GM12874 (cell line): ENCODE measurements around the gene MRPL24.

Source experiments
- TF ChIP-seq, protein P1 (sequence below): IDR thresholded peaks from 2 replicates; pipeline ENCODE4 v1.5.1; 2011; ENCODE audit warnings: low read depth, mild to moderate bottlenecking, control low read depth, low read length, moderate library complexity; ENCODE audit not compliant: insufficient read depth

The MRPL24 gene

DNA sequence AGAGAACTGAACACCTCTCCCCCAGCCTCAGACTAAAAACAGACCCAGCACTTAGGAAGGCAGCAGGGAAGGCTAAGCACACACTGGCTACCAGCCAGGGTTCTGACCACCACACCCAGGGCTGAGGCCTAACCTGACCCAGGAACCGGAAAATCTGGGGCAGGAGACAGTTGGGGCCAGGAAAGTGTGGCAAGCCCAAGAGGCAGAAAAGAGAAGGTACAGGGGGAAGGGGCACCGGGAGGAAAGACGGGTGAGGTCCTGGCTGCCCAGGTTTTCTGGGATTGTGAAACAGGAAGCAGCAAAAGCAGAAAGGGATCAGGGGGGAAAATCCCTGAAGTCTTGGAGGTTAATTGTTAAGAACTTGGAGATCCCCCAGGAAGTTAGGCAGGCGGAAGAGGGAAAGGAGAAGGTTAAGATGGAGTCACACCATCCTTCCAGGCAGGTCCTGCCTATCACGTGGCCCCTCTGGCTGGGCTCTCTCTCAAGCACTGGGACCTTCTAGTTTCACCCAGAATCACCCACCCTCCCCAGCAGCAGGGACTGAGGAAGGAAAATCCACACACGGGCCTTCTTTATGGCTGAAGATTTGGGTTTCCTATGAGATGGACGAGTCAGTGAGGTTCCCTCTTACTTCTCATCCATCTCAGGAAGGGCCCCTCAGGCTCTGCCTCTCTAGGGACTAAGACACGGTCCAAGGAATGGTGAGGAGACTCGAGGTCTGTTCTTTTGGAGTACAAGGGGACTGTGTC lies 8.0 kb upstream of the MRPL24 start:
- TF ChIP-seq, protein P1, sequence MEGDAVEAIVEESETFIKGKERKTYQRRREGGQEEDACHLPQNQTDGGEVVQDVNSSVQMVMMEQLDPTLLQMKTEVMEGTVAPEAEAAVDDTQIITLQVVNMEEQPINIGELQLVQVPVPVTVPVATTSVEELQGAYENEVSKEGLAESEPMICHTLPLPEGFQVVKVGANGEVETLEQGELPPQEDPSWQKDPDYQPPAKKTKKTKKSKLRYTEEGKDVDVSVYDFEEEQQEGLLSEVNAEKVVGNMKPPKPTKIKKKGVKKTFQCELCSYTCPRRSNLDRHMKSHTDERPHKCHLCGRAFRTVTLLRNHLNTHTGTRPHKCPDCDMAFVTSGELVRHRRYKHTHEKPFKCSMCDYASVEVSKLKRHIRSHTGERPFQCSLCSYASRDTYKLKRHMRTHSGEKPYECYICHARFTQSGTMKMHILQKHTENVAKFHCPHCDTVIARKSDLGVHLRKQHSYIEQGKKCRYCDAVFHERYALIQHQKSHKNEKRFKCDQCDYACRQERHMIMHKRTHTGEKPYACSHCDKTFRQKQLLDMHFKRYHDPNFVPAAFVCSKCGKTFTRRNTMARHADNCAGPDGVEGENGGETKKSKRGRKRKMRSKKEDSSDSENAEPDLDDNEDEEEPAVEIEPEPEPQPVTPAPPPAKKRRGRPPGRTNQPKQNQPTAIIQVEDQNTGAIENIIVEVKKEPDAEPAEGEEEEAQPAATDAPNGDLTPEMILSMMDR = no peak

DNA sequence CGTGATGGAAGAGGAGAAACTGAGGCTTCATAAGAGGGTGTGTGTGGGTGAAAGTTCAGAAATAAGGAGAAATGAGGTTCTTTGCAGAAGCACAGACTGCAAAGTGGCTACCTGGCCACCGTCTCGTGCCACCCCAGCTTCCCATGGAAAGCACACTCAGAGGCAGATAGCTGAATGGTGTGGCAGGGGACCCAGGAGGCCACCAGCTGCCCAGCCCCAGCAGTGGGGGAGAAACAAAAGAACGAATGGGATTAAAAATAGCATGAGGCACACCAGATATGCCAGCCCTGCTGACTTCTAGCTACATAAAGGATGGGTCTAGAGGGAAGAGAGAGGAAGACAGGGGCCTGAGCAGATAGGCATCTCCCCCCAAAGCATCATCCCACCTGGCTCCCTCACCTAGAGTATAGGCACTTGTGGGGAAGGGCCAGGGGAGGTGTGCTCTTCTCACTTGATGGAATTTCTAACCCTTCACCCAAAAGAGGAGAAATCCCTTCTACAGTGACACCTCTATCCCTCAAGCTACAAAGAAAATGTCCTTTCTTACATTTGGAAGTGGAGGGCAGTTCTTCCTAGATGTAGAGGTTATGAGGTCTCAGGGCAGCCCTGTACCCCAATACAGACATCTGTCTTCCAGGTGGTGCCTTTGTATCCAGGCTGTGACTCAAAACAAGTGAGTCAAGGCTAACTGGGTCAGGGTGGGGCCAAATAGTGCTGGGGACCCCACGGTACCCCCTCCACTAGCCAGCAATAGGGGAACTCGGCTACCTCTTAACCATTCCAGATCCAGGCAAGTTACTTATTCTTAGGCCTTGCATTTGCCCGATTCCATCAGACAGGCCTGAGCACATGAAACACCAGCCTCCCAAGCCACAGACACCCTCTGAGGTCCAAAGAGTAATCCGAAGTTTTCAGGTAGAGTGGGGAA lies 7.1 kb upstream of the MRPL24 start:
- TF ChIP-seq, protein P1 = no peak

DNA sequence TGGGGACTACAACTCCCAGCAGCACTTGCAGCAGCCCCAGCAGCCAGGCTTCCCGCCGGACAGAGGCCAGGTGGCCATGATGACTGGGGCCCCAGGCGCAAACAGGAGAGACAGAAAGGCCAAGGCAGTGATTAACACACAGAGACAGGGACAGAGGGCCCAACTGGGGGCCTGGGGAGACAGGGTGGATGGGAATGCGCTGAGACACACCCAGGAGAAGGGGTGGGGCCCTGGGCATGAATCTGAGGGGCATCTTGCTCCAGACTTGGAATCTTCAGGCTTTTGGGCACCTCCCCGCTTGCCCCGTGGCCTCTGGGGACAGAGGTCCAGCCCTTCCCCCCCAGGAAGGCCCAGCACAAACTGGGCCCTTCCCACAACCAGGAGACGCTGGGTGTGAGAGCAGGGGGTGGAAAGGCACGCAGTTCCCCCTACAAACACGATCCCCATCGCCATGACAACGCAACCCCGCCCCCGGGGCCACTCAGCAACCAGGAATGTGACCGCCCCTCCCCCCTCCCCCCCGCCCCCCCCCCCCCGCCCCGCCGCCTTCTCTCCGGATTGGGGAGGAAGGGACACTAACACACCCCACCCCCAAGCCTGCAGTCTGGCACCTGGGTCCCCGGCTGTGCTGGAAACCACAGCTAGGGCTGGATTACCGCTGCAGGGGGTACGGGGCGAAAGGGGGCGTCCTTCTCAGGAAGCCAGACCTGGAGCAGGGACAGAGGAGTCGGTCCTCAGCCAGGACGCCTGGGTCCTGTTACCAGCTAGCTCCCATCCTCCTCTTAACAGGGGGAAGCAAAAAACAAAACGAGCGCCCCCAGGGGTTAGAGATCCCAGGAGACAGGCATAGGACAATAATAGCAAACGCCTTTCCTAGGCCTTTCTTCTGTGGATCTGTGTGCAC lies 6.1 kb upstream of the MRPL24 start:
- TF ChIP-seq, protein P1 = no peak

DNA sequence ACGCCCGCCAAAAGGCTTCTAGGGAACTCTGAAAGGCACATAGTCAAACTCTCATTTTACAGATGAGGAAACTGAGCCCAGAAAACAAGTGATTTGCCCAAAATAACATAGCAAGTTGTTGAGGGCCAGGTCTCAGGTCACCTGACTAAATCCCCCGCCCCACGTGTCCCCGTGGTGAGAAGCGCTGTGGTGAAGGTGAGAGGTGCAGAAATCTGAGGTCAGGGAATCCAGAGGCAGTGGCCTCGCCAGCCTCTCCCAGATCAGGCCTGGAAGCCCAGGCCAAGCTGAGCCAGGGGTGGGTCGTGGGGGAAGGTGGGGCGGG lies 5.5 kb upstream of the MRPL24 start:
- TF ChIP-seq, protein P1 = no peak

DNA sequence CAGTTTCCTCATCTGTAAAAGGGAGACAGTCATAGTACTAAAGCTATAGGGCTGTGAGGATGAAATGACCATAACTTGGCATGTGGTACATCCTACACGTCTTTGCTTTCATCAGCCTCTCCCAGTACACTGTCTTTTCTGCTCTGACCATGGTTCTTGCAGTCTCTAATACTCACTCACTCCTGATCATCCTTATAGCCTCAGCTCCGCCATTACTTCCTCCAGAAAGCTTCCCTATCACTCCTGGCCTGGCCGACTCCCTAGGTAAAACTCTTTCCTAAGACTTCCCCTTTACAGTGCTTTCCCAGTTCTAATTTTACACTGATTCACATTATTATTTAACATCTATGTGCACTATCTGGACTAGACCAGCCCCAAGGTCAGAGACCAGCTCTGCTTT lies 5.0 kb upstream of the MRPL24 start:
- TF ChIP-seq, protein P1 = no peak

DNA sequence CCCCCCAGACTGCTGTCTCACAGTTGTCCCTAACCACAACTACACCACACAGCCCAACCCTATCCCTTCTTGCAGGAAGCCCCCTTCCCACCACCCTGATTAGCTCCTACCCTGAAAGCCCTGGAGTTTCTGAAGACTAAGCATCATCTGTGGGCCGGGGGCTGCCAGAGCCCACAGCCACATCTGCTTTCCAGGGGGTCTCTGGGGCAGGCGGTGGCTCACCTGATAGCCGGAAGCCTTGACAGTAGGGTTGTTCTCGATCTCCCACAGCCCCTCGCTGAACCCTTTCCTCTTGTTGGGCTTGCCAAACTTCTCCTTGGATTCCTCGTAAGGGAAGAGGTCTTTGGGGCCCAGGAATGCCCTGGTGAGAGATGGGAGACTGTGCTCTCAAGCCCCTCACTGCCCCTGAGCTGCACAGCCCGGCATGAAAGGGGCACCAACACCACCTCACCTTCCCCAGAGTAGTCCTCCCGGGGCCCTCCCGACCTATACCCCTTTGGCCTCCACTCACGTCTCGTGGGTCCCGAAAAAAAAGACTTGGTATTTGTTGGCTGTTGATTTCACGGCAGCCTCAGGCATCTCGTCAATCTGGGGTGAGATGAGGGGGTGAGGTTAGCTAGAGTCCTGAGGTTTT lies 4.0 kb upstream of the MRPL24 start:
- TF ChIP-seq, protein P1 = no peak
